K562 (cell line): ENCODE results near the gene PDGFD.

Experiments
- PTTG1 ChIP-seq: fragments of 450-650 bp; IDR thresholded peaks from 2 replicates; pipeline ENCODE4 v1.6.1; 2016; ENCODE audit warnings: low read depth, mild to moderate bottlenecking, missing genetic modification characterization, missing compliant biosample characterization
- RNF2 ChIP-seq: sonication (generic); IDR thresholded peaks from 2 replicates; pipeline ENCODE4 v1.6.1; 2016
- SMAD1 ChIP-seq: fragments of 150-350 bp; IDR thresholded peaks from 2 replicates; pipeline ENCODE4 v1.6.1; 2014; ENCODE audit warnings: low read length, low read depth; ENCODE audit not compliant: partially characterized antibody
- TAF1 ChIP-seq: IDR thresholded peaks from 2 replicates; pipeline ENCODE4 v1.6.1; 2011; ENCODE audit warnings: mild to moderate bottlenecking, low read length, moderate library complexity; ENCODE audit not compliant: insufficient read depth, control insufficient read depth, severe bottlenecking; ENCODE audit errors: extremely low read depth
- ZNF217 ChIP-seq: sonication (generic); formaldehyde crosslinking; IDR thresholded peaks from 2 replicates; pipeline ENCODE4 v1.8.0; 2022; ENCODE audit warnings: mild to moderate bottlenecking, missing genetic modification reagents
- TF ChIP-seq, protein P1 (sequence below), 3 experiments: IDR thresholded peaks in 2 of 3; conservative IDR thresholded peaks in 1 of 3; 2 replicates each; pipeline ENCODE4 v1.5.1; 2011 to 2012; ENCODE audit warnings: low read length in 3 of 3, mild to moderate bottlenecking in 3 of 3, control low read depth in 2 of 3, improper control_type of control experiment in 1 of 3, inconsistent platforms in 1 of 3, low read depth in 1 of 3, mixed read lengths in 1 of 3, moderate library complexity in 1 of 3; ENCODE audit not compliant: insufficient read depth in 2 of 3
- TF ChIP-seq, protein P2 (sequence below): sonication (generic); formaldehyde crosslinking; IDR thresholded peaks from 2 replicates; pipeline ENCODE4 v1.9.0; 2022; ENCODE audit warnings: mild to moderate bottlenecking, missing genetic modification reagents
- TF ChIP-seq, protein P3 (sequence below), 2 experiments: fragments of 450-650 bp; formaldehyde crosslinking in 1 of 2; IDR thresholded peaks; 2 replicates each; pipeline versions ENCODE4 v1.4.0 to v1.6.1; 2014 to 2020; ENCODE audit warnings: mild to moderate bottlenecking in 2 of 2, borderline replicate concordance in 1 of 2, low read depth in 1 of 2
- TF ChIP-seq, protein P4 (sequence below): fragments of 250-450 bp; sonication (Bioruptor Pico); IDR thresholded peaks from 2 replicates; pipeline ENCODE4 v1.9.0; 2021; ENCODE audit warnings: mild to moderate bottlenecking, inconsistent platforms
- TF ChIP-seq, protein P5 (sequence below): sonication (generic); formaldehyde crosslinking; IDR thresholded peaks from 2 replicates; pipeline ENCODE4 v1.4.0; 2020; ENCODE audit warnings: mild to moderate bottlenecking, missing genetic modification reagents
- TF ChIP-seq, protein P6 (sequence below): fragments of 250-450 bp; sonication (Bioruptor Pico); IDR thresholded peaks from 2 replicates; pipeline ENCODE4 v1.5.0; 2021
- TF ChIP-seq, protein P7 (sequence below): sonication (generic); formaldehyde crosslinking; IDR thresholded peaks from 2 replicates; pipeline ENCODE4 v1.8.1; 2023; ENCODE audit warnings: mild to moderate bottlenecking, missing genetic modification reagents

DNA sequence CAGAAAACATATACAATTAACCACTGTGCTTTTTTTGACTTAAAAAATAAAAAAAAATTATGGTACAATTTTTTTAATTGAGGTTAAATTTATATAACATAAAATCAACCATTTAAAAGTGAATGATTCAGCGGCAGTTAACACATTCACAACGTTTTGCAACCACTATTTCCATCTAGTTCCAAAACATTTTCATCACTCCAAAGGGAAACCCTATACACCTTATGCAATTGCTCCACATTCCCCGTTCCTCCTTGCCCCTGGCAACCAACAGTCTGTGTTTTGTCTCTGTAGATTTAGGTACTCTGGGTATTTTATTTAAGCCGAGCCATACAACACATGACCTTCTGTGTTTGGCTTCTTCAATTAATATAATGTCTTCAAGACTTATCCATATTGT, 112.2 kb downstream of the PDGFD start:
- TF ChIP-seq TAF1 (no peak), ZNF217 (no peak), SMAD1 (no peak), RNF2 (no peak), PTTG1 (tag) (no peak)
- TF ChIP-seq, protein P1, sequence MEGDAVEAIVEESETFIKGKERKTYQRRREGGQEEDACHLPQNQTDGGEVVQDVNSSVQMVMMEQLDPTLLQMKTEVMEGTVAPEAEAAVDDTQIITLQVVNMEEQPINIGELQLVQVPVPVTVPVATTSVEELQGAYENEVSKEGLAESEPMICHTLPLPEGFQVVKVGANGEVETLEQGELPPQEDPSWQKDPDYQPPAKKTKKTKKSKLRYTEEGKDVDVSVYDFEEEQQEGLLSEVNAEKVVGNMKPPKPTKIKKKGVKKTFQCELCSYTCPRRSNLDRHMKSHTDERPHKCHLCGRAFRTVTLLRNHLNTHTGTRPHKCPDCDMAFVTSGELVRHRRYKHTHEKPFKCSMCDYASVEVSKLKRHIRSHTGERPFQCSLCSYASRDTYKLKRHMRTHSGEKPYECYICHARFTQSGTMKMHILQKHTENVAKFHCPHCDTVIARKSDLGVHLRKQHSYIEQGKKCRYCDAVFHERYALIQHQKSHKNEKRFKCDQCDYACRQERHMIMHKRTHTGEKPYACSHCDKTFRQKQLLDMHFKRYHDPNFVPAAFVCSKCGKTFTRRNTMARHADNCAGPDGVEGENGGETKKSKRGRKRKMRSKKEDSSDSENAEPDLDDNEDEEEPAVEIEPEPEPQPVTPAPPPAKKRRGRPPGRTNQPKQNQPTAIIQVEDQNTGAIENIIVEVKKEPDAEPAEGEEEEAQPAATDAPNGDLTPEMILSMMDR (IDR thresholded peaks at IDR 0.05 in 2 of 3, conservative IDR thresholded peaks at IDR 0.05 in 1 of 3; ENCODE audit: insufficient read depth in 2 of 3, low read depth in 1 of 3, low read length in 3 of 3) = no peak
- TF ChIP-seq, protein P2, sequence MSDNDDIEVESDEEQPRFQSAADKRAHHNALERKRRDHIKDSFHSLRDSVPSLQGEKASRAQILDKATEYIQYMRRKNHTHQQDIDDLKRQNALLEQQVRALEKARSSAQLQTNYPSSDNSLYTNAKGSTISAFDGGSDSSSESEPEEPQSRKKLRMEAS (CRISPR knock-in tag) = no peak
- TF ChIP-seq, protein P3, sequence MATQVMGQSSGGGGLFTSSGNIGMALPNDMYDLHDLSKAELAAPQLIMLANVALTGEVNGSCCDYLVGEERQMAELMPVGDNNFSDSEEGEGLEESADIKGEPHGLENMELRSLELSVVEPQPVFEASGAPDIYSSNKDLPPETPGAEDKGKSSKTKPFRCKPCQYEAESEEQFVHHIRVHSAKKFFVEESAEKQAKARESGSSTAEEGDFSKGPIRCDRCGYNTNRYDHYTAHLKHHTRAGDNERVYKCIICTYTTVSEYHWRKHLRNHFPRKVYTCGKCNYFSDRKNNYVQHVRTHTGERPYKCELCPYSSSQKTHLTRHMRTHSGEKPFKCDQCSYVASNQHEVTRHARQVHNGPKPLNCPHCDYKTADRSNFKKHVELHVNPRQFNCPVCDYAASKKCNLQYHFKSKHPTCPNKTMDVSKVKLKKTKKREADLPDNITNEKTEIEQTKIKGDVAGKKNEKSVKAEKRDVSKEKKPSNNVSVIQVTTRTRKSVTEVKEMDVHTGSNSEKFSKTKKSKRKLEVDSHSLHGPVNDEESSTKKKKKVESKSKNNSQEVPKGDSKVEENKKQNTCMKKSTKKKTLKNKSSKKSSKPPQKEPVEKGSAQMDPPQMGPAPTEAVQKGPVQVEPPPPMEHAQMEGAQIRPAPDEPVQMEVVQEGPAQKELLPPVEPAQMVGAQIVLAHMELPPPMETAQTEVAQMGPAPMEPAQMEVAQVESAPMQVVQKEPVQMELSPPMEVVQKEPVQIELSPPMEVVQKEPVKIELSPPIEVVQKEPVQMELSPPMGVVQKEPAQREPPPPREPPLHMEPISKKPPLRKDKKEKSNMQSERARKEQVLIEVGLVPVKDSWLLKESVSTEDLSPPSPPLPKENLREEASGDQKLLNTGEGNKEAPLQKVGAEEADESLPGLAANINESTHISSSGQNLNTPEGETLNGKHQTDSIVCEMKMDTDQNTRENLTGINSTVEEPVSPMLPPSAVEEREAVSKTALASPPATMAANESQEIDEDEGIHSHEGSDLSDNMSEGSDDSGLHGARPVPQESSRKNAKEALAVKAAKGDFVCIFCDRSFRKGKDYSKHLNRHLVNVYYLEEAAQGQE (IDR thresholded peaks at IDR 0.05; ENCODE audit: borderline replicate concordance) = no peak
- TF ChIP-seq, protein P3 (CRISPR knock-in tag; IDR thresholded peaks at IDR 0.05; ENCODE audit: low read depth) = no peak
- TF ChIP-seq, protein P4, sequence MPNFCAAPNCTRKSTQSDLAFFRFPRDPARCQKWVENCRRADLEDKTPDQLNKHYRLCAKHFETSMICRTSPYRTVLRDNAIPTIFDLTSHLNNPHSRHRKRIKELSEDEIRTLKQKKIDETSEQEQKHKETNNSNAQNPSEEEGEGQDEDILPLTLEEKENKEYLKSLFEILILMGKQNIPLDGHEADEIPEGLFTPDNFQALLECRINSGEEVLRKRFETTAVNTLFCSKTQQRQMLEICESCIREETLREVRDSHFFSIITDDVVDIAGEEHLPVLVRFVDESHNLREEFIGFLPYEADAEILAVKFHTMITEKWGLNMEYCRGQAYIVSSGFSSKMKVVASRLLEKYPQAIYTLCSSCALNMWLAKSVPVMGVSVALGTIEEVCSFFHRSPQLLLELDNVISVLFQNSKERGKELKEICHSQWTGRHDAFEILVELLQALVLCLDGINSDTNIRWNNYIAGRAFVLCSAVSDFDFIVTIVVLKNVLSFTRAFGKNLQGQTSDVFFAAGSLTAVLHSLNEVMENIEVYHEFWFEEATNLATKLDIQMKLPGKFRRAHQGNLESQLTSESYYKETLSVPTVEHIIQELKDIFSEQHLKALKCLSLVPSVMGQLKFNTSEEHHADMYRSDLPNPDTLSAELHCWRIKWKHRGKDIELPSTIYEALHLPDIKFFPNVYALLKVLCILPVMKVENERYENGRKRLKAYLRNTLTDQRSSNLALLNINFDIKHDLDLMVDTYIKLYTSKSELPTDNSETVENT (CRISPR knock-in tag) = no peak
- TF ChIP-seq, protein P5, sequence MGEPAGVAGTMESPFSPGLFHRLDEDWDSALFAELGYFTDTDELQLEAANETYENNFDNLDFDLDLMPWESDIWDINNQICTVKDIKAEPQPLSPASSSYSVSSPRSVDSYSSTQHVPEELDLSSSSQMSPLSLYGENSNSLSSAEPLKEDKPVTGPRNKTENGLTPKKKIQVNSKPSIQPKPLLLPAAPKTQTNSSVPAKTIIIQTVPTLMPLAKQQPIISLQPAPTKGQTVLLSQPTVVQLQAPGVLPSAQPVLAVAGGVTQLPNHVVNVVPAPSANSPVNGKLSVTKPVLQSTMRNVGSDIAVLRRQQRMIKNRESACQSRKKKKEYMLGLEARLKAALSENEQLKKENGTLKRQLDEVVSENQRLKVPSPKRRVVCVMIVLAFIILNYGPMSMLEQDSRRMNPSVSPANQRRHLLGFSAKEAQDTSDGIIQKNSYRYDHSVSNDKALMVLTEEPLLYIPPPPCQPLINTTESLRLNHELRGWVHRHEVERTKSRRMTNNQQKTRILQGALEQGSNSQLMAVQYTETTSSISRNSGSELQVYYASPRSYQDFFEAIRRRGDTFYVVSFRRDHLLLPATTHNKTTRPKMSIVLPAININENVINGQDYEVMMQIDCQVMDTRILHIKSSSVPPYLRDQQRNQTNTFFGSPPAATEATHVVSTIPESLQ = no peak
- TF ChIP-seq, protein P6, sequence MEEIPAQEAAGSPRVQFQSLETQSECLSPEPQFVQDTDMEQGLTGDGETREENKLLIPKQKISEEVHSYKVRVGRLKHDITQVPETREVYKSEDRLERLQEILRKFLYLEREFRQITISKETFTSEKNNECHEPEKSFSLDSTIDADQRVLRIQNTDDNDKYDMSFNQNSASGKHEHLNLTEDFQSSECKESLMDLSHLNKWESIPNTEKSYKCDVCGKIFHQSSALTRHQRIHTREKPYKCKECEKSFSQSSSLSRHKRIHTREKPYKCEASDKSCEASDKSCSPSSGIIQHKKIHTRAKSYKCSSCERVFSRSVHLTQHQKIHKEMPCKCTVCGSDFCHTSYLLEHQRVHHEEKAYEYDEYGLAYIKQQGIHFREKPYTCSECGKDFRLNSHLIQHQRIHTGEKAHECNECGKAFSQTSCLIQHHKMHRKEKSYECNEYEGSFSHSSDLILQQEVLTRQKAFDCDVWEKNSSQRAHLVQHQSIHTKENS (CRISPR knock-in tag) = no peak
- TF ChIP-seq, protein P7, sequence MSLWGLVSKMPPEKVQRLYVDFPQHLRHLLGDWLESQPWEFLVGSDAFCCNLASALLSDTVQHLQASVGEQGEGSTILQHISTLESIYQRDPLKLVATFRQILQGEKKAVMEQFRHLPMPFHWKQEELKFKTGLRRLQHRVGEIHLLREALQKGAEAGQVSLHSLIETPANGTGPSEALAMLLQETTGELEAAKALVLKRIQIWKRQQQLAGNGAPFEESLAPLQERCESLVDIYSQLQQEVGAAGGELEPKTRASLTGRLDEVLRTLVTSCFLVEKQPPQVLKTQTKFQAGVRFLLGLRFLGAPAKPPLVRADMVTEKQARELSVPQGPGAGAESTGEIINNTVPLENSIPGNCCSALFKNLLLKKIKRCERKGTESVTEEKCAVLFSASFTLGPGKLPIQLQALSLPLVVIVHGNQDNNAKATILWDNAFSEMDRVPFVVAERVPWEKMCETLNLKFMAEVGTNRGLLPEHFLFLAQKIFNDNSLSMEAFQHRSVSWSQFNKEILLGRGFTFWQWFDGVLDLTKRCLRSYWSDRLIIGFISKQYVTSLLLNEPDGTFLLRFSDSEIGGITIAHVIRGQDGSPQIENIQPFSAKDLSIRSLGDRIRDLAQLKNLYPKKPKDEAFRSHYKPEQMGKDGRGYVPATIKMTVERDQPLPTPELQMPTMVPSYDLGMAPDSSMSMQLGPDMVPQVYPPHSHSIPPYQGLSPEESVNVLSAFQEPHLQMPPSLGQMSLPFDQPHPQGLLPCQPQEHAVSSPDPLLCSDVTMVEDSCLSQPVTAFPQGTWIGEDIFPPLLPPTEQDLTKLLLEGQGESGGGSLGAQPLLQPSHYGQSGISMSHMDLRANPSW (CRISPR knock-in tag) = no peak
